A673 (cell line): Measurements from ENCODE around the gene TCERG1L.

Experiments used
- EZH2 ChIP-seq: fragments of 200-600 bp; sonication (generic); IDR thresholded peaks from 2 replicates; pipeline ENCODE4 v1.6.1; 2017; ENCODE audit warnings: borderline replicate concordance, low read depth, mild to moderate bottlenecking, mixed read lengths, antibody characterized with exemption, low read length; ENCODE audit not compliant: poor library complexity, severe bottlenecking
- TF ChIP-seq, protein P1 (sequence below): fragments of 300-800, 200-600 bp; sonication (generic); conservative IDR thresholded peaks from 2 replicates; pipeline ENCODE4 v1.5.1; 2017; ENCODE audit warnings: low read depth, mild to moderate bottlenecking, antibody characterized with exemption, low read length, moderate library complexity, mixed read lengths

DNA sequence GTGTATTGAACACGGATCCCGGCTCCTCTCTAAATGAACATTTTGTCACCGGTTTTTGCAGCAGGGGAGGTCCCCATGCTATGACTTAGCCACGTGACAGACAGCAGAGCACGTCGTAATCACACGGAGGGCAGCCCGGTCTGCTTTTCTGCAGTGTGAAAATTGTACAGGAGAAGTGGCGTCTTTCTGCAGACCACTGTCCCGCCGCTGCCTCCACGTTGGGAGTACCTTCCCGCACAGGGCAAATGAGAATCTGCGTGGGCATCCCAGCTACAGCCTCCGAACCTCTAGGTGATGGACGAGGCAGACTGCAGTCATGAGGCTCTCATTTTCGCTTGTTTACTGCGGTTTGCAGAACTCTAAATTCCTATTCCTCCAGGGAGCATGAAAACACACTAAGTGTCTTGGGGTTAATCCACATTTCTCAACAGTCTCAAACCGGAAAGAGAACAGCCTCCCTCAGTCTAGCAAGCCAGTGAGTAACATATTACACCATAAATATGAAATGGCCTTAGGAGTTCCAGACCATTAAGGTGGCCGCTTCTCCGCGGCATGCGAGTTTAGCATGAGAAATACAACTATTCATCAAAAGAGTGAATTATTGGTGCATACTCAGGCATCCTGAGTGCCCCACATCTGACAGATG lies 89.8 kb downstream of the TCERG1L start:
- TF ChIP-seq, protein P1, sequence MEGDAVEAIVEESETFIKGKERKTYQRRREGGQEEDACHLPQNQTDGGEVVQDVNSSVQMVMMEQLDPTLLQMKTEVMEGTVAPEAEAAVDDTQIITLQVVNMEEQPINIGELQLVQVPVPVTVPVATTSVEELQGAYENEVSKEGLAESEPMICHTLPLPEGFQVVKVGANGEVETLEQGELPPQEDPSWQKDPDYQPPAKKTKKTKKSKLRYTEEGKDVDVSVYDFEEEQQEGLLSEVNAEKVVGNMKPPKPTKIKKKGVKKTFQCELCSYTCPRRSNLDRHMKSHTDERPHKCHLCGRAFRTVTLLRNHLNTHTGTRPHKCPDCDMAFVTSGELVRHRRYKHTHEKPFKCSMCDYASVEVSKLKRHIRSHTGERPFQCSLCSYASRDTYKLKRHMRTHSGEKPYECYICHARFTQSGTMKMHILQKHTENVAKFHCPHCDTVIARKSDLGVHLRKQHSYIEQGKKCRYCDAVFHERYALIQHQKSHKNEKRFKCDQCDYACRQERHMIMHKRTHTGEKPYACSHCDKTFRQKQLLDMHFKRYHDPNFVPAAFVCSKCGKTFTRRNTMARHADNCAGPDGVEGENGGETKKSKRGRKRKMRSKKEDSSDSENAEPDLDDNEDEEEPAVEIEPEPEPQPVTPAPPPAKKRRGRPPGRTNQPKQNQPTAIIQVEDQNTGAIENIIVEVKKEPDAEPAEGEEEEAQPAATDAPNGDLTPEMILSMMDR = no peak
- TF ChIP-seq EZH2 = no peak
